ENCODE measurements around the gene DHRS4.
A peak's percentile ranks its signal among the peaks of the same experiment; 100 is the strongest.

Gene DHRS4

DNA sequence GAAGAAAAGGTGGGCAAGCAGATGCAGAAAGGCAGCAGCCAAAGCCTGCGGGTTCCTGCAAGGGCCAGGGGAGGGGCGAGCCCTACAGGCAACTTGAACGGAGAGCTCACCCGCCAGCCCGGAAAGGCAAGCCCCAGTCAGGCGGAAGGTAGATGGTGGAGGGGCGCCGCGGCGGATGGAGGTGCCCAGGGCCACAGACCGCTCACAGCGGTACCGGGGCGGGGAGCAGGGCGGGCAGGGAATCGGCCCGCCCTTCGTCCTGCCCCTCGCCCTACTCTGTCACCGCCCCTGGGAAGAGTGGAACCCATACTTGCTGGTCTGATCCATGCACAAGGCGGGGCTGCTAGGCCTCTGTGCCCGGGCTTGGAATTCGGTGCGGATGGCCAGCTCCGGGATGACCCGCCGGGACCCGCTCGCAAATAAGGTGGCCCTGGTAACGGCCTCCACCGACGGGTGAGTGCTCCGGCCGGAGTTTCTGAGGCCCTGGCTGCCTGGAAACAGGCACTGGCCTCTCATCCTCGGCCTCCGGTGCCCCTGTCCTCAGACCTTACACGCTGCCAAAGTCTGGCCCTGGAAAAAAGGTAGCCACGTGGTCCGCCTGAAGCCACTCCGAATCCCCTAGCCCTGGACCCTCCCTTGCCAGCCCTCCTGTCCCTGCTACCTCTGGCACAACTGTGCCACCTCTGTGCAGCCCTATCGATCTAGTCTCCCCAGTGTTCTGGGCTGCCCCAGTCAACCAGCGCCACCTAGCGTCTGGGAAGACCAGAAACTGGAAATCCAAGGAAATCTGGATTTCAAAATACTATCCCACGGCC lies at the start of gene DHRS4:
TSS of gene DHRS4 (plus strand) at position 307 of the 815 bp plus-strand sequence. CDS start at position 326, 19 bp downstream.
- DNase-seq: peak; percentile 92

DNA sequence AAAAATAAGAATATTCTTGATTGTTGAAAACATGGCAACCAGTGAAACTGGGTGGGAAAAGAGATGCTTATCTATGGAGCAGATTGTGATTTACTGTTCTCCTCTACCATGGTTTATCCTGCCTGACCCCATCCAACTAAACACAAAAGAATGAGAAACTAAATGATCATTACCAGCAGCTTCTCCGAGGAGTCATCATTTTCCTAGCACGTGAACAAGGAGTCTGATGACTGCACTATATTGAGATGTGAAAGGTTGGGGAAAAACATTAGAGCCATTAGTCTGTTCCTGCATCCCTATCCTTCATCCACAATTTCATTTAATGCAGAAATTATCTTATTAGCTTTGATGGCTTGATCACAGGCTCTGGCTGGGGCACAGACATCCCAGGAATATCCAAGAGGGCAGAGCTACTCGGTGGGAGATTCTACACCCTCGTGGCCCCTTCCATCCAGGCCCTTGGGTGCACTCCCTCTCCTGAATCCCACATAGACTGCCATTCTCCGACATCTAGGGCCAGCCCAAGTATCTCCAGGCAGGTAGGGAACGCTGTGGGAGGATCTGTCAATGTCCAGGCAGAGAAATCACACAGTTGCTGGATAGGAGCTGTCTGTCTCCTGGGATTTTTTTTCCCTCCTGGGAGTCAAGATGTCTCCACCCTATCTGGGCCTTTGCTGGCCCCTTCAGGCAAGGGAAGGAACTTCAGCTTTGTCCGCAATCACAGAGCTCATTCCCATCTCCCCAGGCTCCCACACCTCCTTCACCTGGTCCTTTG lies 43.3 kb upstream of the DHRS4 start:
- no peak for DNase-seq

DNA sequence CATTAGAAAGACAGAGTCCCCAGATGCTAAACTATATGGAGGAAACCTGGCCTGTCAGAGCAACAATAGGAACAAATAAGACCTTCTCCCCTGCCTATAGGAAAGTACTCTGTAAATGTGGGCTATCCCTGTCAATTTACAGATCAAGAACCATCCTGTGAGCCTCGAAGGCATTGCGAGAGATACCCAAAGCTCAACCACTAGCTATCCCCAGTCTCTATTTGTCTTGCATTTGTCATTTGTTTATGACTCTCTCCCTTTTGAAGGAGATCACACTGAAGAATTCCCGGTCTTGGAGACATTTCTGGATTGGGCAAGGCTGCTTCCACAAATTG lies 42.7 kb upstream of the DHRS4 start:
- DNase-seq: no peak

DNA sequence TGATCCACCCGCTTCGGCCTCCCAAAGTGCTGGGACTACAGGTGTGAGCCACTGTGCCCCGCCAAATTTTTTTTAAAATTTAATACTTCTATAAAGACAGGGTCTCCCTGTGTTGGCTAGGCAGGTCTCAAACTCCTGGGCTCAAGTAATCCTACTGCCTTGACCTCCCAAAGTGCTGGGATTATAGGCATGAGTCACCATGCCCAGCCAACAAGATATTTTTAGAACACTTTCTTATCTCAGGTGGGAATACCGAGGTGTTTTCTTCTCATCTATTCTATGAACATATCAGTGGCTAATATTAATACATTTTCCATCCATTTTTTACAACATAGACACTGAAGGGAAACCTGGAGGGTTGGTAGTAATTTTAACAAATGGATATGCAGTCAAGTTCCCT lies 38.0 kb upstream of the DHRS4 start:
- no peak for DNase-seq

DNA sequence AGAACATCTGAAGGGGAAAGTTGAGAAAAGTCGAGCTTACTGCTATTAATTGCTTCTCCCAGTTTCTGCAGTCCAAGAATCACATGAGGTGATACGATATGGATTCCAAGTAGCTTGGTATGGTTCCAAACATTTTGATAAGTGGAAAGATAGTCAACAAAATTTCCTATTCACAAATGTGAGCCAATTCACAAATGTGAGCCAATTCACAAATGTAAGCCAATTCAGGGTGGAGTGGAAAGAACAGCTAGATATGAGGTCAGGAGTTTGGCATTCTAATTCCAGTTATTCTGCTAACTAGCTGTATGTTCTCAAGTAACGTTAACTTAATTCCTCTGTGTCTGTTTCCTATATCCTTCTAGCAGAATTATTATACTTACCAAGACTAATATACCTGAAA lies 37.6 kb upstream of the DHRS4 start:
- no peak for DNase-seq

DNA sequence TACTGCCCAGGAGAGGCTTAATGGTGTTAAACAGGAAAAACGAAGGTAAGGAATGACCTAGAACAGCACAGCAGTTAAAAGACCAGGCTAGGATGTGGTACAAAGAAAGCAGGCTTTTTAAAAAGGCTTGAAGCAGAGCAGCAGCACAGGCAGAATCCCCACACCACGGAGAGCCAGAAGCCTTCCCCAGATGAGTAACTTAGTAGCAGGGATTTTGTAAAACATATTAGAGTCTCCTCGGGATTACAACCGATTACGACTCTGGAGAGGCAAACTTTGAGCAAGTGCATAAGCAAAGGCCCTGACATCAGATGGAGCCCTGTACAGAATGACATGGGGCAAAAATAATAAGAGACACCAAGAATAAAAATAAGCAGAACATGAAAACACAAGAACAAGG lies 37.1 kb upstream of the DHRS4 start:
- DNase-seq: no peak

DNA sequence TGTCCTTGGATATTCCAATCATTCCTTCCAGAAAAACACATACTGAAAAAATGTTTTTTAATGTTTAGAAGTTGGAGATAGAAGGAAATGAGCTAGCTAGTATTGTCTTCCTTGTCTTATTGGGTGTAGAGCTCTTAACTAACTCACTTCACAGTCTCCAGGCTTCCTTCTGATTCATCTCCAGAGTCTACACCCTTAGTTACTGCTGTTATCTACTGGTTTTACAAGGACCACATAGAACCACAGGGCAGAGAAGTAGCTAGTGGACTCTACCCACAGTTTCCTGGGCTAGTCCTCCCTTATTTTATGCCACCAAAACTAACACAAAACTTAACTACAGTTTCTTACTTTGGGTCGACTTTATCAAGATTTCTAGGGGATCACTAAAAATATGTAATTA lies 31.0 kb upstream of the DHRS4 start:
- no peak for DNase-seq

DNA sequence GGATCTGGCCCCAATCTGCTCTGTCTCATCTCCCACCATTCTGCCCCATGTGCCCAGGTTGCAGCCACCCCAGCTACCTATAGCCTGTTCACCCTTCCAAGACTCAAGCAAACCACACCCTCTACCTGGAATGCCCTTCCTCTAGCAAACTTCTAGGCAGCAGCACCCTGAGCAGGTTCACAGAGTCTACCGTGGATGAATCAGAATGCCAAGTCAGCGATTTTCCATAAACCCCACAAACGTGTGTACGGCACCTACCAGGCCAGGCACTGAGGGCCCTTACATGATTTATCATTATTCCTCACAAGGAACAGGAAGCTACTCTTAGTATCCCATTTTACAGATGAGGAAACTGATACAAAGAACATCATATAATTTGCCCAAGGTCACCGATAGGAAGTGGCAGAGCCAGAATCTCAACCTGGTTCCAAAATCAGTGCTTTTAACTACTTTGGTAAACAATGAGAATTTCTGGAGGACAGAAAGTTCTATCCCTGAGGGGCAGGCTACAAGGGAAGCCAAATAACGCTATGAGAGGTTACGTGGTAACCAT lies 28.0 kb upstream of the DHRS4 start:
- DNase-seq: no peak

DNA sequence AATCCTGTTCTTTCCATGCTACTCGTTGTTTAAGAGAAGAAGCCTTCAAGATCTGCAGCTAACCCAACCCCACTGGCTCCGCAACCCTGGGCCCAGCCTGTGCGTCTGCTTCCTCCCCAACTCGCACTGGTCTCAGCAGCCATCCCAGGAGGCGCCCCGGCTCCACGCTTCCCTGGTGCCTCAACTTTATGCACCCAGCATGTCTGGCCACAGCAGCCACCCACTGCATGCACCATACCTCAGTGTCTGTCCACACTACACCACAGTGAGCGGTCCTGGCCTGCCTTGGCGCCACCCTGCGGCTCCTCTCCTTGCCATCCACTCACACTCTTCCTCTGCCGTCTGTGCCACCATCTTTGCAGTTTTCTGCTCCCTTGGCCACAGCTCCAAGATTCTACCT lies 27.0 kb upstream of the DHRS4 start:
- DNase-seq: no peak

DNA sequence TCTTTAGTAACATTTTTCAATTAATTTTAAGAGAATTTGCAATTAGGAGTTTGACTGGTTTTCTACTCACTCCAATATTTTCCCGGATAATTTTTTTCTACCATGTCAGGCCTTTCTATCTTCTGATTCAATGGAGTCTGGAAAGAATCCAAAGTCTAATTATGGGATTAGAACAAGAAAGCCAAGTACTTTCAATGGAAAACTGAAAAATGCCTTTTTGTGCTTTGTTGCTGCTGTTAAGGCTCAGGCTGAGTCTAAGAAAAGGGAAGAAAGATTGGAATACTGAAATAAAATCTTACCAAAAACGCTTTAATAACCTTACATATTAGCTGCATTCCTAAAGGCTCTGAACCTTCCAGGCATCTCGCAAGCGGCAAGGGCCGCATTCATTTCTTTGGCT lies 24.4 kb upstream of the DHRS4 start:
- no peak for DNase-seq

DNA sequence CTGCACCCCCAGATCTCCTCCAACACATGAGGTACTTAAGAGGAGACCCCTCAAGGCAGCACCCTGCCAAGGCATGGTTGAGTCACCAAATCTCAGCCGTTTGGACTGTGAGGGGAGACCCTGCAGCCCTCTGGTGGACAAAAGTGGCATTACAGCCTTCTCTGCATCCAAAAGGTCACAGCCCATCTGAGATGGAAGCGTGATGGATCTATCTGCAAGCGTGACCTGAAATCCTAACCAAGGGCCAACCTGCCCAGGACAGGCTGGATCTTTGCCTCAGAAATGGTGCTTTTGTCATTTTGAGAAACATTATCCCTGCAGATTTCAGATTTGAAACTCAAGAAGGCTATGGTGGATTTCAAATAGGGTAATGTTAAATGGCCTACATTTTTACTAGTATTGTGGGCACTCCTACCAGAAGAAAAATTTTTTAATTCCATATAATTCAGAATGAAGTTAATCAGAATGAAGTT lies 23.7 kb upstream of the DHRS4 start:
- peak; percentile 92 for DNase-seq

DNA sequence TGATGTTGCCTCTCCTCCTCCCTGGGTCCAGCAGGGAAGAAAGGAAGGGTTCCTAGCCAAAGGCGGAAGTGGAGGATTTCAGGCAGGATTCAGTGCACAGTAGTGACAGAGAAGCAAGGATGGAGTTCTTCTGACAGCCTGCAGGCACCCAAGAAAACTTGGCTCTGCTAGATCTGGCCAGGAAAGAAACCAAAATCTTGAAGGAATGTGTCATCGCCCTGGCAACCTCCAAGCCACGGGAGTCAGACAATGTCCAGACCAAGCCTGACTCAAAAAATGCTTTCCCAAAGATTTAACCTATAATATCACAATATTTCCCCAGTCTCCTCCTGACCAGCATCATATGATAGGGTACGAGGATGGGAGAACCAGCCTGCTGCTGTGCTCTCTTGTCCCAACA lies 22.8 kb upstream of the DHRS4 start:
- no peak for DNase-seq

DNA sequence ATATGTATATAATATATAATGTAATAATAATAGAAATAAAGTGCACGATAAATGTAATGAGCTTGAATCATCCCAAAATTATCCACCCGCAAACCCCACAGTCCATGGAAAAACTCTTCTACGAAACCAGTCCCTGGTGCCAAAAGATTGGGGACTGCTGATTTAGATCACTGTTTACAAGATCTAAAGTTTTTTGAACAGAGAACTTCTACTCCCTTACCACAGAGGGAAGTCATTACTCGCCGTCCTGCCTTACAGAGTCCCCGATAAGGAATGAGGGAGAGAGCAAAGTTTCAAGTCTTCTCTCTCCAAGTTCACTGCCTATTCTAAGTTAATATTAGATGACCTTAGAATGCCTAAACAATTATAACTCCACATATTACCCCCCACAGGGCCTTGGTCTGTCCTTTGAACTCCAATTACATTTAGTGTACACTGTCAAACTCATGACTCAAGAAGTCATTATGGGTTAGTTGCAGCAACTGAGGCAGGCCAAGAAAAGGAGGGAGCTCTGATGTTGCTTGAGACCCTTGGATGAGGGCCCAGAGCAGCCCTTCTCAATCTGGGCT lies 21.8 kb upstream of the DHRS4 start:
- DNase-seq: no peak

DNA sequence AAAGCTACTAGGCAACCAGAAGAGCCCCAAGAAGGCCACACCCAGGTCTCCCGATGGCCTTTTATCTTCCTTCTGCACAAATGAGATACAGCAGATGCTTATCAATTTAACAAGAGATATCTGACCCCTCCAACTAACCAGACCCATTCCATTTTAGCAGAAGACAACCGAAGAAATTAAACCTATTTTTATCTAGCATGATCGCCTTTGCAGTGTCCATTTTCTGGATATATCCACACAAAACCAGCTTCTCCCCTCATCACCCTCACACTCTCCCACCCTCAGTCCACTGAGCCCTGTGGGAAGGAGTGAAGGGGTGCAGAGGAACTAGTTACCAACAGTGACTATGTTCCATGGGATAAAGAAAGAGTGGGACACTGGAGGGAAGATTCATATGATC lies 20.9 kb upstream of the DHRS4 start:
- no peak for DNase-seq

DNA sequence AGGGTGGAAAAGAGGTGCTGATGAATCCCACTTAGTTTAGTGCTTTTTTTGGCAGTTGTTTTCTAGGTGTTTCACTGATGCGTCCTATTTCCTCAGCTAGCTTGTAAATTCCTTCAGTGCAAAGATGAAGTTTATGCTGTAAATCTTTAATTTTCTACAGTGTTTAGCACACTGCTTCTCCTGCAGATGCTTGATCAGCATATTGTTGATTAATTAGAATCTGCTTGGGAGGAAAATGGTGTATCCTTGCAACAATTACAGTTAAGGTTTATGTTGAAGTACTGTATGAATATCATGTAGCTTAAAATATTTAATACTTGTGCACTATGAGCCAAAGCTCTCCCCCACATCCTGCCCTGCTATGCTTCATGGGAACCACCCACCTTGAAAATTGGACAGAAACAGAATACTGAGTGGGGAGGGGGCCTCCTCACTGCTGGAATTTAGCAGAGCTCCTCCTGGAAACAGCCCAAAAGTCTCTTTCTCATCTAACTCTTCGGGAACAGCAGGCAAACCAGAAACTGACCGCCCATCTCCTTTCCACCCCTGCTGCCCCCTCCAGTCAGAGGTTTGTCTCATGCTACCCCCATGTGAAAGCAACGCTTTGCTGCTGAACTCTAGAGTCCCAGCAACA lies 20.3 kb upstream of the DHRS4 start:
- DNase-seq: no peak

DNA sequence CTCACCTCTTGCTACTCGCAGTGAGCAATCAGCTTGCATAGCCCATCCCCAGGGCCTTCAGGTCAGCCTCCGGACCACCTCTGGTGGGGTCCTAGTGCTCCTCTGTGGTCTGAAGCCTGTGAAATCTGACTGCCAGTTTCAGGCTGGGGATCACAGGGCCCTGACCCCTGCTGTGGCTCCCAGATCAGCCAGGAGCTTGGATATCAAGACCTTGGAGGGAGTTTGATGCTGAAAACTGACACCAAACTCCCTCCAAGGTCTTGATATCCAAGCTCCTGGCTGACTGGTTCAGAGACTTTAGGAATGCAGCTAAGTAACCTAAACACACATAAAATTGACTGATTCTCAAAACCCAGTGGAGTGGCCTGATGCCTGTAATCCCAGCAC lies 19.8 kb upstream of the DHRS4 start:
- no peak for DNase-seq

DNA sequence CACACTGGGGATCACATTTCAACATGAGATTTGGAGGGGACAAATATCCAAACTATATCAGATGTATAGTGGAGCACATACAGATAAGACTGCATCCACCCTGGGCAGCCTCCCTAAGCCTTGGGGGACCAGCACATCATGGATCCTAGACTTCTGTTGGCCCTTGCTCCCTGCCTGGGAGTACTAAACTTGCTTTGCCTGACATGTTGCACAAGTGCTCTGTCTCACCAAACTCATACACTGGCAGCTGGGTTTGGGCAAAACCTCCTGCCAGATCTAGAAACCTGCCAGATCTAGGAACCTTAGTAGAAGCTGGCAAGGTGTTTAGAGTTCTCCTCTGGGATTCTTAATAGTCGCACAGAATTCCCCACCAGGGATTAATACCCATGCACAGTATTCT lies 18.4 kb upstream of the DHRS4 start:
- DNase-seq: no peak

DNA sequence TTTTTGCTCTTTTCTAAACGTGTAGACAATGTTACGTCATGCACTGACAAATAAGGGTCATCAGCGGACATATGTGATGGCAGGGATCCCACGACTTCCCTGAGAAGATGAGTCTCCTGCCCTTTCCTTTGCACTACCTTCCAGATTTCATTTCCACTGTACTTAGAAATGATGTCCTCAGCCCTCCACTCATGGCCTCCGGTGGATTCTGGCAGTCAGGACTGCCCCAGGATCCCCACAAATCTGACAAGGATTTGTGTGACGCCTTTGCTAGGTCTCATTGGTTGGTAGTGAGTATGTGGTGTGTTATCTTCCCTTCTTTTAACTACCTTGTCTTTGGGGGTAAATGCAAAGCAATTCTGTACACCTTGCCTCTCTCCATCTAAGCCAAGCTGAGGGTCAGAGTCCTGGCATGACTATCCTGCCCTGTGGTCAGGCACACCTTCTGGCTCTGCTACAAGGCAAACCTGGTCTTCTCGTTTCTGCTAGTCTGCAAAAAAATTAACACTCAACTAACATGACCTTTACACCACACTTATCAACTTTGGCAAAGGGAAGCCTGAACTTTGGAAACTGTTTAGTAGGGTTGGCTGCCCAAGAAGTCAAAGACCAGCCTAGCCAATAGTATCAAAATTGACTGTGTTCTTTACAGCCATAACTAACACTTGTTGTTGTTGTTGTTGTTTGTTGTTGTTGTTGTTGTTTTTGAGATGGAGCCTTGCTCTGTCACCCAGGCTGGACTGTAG lies 17.3 kb upstream of the DHRS4 start:
- no peak for DNase-seq

DNA sequence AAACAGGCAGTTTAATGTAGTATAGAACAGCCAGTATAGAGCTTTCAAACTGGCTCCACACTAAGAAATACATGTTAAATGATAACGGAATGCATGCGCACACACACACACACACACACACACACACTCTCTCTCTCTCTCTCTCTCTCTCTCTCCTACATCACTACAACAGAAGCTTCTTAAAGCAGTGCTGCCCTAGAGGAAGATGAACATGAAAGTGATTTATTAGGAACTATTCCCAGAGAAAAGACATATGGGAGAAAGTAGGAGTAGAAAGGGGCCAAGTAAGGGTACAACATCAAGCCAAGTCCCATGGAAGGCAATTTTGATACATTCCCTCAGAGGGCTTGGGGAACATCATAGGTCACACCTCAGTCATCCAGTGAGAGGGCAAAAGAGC lies 16.4 kb upstream of the DHRS4 start:
- no peak for DNase-seq

DNA sequence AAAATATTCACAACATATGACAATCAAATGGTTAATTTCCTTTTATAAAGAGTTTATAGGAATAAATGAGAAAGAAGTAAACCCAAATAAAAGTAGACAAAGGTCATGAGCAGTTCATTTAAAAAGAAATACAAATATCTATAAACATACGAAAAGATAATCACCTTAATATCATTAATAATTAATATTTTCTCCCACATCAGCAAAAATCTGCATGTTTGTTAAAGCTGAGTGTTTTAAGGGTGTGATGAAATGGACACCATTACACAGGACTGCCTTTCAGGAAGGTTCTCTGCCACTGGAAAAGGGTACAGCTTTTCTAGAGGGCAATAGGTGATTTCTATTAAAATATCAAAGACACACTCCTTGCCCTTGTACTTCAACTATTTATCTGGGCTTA lies 14.7 kb upstream of the DHRS4 start:
- no peak for DNase-seq

DNA sequence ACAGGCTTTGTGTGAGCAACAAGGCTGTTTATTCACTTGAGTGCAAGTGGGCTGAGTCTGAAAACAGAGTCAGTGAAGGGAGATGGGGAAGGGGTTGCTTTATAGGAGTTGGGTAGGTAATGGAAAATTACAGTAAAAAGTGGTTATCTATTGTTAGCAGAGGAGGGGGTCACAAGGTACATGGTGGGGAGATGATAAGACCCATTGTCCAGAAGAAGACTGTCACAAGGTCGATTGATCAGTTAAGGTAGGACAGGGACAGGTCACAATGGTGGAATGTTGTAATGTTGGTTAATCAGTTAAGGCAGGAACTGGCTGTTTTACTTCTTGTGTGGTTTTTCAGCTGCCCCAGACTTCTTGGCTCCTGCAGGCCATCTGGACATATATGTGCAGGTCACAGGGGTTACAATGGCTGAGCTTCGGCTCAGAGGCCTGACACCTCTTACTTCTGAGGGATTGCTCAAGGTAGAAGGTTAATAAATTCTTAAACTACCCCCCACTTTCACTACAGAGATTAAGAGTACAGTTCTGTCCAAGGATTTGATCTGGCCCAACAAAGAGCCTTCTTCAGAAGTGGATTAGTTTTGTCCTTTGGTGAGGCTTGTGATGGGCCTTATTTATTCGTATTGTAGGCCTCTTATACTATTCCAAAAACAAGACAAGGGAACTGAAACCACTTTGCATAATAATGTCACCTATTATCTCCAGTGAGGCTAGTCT lies 13.8 kb upstream of the DHRS4 start:
- DNase-seq: no peak

DNA sequence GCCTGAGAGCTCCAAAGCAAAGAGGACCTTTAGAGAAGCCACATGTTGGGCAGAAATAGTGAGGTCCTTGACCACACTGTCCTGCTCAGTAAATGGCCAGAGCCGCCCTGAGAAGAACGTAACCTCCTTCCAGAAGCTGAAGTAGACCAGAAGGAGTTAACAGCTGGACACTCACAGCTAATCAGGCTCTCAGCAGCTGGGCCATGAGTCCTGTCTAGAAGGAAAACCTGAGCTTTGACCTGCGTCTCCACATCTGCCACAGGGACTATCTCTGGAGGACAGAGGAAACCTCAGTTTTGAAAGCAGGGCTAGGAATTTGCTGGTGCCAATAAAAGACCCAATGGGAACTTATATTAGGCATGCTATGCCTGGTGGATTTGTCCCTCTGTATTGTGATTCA lies 12.3 kb upstream of the DHRS4 start:
- DNase-seq: no peak
